Motor neuron (in vitro differentiated cells): ENCODE data around the gene RPA1. TPM values are rescaled to one million over a fixed set of nuclear protein-coding genes. Genes with fewer than 3 reads are reported as not detected.
"Not testable (repeated sequence)": the region's sequence is repeated elsewhere in the genome, so short reads cannot be mapped to it uniquely, and the experiment has no call there.

ENCODE experiments used
- ATAC-seq, 8 experiments: fragments of 200-7000 bp; cut with Tn5 transposase; replicated peaks in 6 of 8; 2 replicates each; pipeline ENCODE4 v1.8.0; 2021; ENCODE audit warnings: mild to moderate bottlenecking in 8 of 8, moderate library complexity in 8 of 8
- H3K27ac ChIP-seq, 2 donors: fragments of 250-450 bp; sonication (Bioruptor Pico); 2 replicates each; pipeline ENCODE4 v1.9.0; 2021; ENCODE audit warnings: antibody characterized with exemption in 2 of 2, mild to moderate bottlenecking in 2 of 2, moderate library complexity in 1 of 2
- H3K4me1 ChIP-seq, 2 donors: fragments of 250-450 bp; sonication (Bioruptor Pico); replicated peaks in 1 of 2; 2 replicates each; pipeline ENCODE4 v1.6.1; 2021; ENCODE audit warnings: antibody characterized with exemption in 2 of 2, mild to moderate bottlenecking in 2 of 2, moderate library complexity in 1 of 2
- H3K4me3 ChIP-seq, 5 donors: fragments of 250-450 bp; sonication (Bioruptor Pico); 2 replicates each; pipeline ENCODE4 v1.9.0; 2021; ENCODE audit warnings: antibody characterized with exemption in 5 of 5, mild to moderate bottlenecking in 5 of 5, moderate library complexity in 4 of 5
- WGBS, 10 experiments: fragments of 450-650 bp; shearing (Covaris generic); methylation state at CpG; one replicate each; pipeline ENCODE4 v1.0.0; 2022; 5-methylcytosine and 5-hydroxymethylcytosine counted together
- in situ Hi-C, 9 experiments: fragments of 400-800 bp; cut with MboI; loops; one replicate each; pipeline ENCODE4 v1.15.0; 2021; ENCODE audit warnings: low sequenced_read_pairs in 9 of 9, low pct_unique_long_range_greater_than_20kb in 2 of 9; ENCODE audit not compliant: unreplicated experiment in 9 of 9
- total RNA-seq, 8 experiments: library from RNA; unstranded; fragments of 300-600 nt; gene quantifications; 2 replicates each; pipeline versions ENCODE4 v1.2.3 to v1.2.4, GENCODE V29; 2022

Gene RPA1
- total RNA-seq, 8 experiments from 2014 or later: 7.9 to 52.8 (median 16.9) TPM

DNA sequence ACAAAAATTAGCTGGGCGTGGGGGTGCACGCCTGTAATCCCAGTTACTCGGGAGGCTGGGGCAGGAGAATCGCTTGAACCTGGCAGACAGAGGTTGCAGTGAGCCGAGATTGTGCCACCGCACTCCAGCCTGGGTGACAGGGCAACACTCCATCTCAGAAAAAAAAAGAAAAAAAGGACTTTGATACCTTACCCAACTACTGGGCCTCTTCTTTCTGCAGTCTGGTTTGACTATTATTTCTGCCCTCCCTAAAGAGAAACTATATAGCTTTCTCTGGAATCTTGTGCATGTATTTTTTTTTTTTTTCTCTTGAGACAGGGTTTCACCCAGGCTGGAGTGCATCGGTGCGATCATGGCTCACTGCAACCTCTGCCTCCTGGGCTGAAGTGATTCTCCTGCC is 32.0 kb upstream of the RPA1 start:
- peak overlapping the region; percentile 59 to 62 for H3K27ac ChIP-seq
- H3K4me1 ChIP-seq: peaks cover 3 to 16% of the 10 kb centered on the region in 2 donors
- ATAC-seq, H3K4me3 ChIP-seq, in situ Hi-C loops: not testable (repeated sequence)
- 94 to 100% (median 100%) methylated on average over 2 to 8 of the region's 8 CpGs; no CpG with 5 or more reads in 5 of the 10 experiments for WGBS, 10 experiments

DNA sequence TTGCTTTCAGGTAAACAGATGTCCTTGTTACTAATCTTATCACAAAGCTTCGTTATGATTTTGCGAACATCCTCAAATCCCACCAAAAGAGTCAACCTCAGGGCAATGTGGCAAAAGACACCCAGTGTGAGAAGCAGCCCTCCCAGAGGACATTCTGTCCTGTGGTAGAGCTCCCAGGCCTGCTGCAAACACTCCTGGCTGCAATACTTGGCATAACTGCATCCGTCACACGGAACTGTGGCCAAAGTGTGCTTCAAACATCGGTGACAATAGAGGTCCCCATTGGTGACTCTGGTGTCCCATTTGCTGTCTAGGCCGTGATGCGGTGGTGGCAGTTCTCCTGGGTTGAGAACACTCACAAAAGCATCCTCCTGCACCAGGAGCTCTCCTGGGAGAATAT is 29.6 kb upstream of the RPA1 start:
- WGBS, 10 experiments: 88 to 100% (median 100%) methylated on average over 1 to 7 of the region's 7 CpGs; no CpG with 5 or more reads in 1 of the 10 experiments
- in situ Hi-C loops: no loop called here
- H3K27ac ChIP-seq: no peak overlapping the region
- no peak for ATAC-seq
- peaks cover 3 to 16% of the 10 kb centered on the region in 2 donors for H3K4me1 ChIP-seq
- no peak overlapping the region for H3K4me3 ChIP-seq

GRCh38 chr17:1800712-1801111 is 29.1 kb upstream of the RPA1 start:
- in situ Hi-C loops: no loop called here
- peaks cover 3 to 16% of the 10 kb centered on the region in 2 donors for H3K4me1 ChIP-seq
- 51 to 89% (median 79%) methylated on average over 1 to 4 of the region's 4 CpGs; no CpG with 5 or more reads in 3 of the 10 experiments for WGBS, 10 experiments
- H3K4me3 ChIP-seq: no peak overlapping the region
- ATAC-seq: no peak
- no peak overlapping the region for H3K27ac ChIP-seq

- Histone ChIP-seq H3K27ac (no peak overlapping the region), H3K4me1 (peaks cover 2 to 3% of the 10 kb centered on the region in 2 donors), H3K4me3 (no peak overlapping the region)
- ATAC-seq: no peak
- in situ Hi-C loops: no loop called here
- WGBS, 10 experiments: 80 to 100% (median 100%) methylated on average over 1 of the region's 1 CpG; no CpG with 5 or more reads in 5 of the 10 experiments
These were observed 27.4 kb upstream of the RPA1 start for GRCh38 chr17:1802429-1802828.

- in situ Hi-C loops: no loop called here
- ATAC-seq: no peak
- 80 to 100% (median 95%) methylated on average over 1 to 6 of the region's 6 CpGs; no CpG with 5 or more reads in 3 of the 10 experiments for WGBS, 10 experiments
- Histone ChIP-seq H3K27ac (no peak overlapping the region), H3K4me3 (no peak overlapping the region), H3K4me1 (no peaks in the 10 kb centered on the region)
These were observed 26.5 kb upstream of the RPA1 start for GRCh38 chr17:1803280-1803679.

- no peaks in the 10 kb centered on the region for H3K4me1 ChIP-seq
- no peak overlapping the region for H3K27ac ChIP-seq
- ATAC-seq: peak in 1 of 8 experiments; percentile 79
- in situ Hi-C loops: no loop called here
- no peak overlapping the region for H3K4me3 ChIP-seq
- 66 to 100% (median 95%) methylated on average over 2 to 5 of the region's 6 CpGs for WGBS, 10 experiments
These were observed 21.9 kb upstream of the RPA1 start for GRCh38 chr17:1807890-1808289.

DNA sequence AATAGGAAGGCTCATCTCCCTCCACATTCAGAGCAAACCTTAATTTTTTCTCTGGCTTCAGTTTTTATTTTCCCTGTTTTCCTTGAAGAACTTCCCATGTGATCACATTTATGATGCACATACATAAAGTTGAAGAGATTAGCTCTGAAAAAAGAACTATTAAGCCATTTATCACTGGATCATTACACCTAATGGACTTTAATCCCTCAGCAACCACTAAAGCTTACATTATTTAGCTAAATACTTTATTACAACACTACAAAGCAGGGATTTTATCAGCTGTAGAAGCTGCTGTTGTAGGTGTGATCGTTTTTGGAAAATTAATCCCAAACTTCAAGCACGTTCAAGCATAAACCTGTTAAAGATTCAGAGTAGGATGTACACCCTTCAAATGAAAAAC is 21.2 kb upstream of the RPA1 start:
- in situ Hi-C loops: no loop called here
- Histone ChIP-seq H3K27ac (no peak overlapping the region), H3K4me1 (no peaks in the 10 kb centered on the region), H3K4me3 (no peak overlapping the region)
- no peak for ATAC-seq
- WGBS, 10 experiments: 46 to 100% (median 68%) methylated on average over 1 to 2 of the region's 2 CpGs; no CpG with 5 or more reads in 2 of the 10 experiments

DNA sequence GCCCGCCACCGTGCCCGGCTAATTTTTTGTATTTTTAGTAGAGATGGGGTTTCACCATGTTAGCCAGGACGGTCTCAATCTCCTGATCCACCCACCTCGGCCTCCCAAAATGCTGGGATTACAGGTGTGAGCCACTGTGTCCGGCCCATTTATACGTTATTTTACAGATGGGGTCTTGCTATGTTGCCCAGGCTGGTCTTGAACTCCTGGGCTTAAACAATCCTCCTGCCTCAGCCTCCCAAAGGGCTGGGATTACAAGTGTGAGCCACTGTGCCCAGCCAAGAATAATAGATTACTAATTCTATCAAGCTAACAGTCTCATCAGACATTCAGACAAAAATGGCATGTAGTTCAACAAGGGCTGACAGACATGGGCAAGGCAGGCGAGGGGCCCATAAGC is 20.0 kb upstream of the RPA1 start:
- H3K27ac ChIP-seq, in situ Hi-C loops, H3K4me3 ChIP-seq, H3K4me1 ChIP-seq, ATAC-seq: not testable (repeated sequence)
- 100% methylated on average over 1 to 4 of the region's 8 CpGs; no CpG with 5 or more reads in 6 of the 10 experiments for WGBS, 10 experiments

GRCh38 chr17:1810450-1811103 is 19.2 kb upstream of the RPA1 start:
- in situ Hi-C loops: no loop called here
- WGBS, 10 experiments: 58 to 100% (median 96%) methylated on average over 2 to 14 of the region's 20 CpGs; no CpG with 5 or more reads in 4 of the 10 experiments
- no peaks in the 10 kb centered on the region for H3K4me1 ChIP-seq

DNA sequence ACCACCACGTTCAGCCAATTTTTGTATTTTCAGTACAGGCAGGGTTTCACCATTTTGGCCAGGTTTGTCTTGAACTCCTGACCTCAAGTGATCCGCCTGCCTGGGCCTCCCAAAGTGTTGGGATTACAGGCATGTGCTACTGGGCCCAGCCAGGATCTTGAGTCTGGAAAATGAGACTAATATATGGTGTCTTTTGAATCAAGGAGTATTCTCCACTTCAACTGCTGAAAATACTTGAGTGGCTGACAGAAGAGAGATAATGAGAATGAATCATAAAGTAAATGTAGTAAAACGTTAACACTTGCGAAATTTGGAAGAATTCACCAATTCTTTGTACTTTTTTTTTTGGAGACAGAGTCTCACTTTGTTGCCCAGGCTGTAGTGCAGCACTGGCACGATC is 16.7 kb upstream of the RPA1 start:
- 62 to 100% (median 96%) methylated on average over 1 to 4 of the region's 5 CpGs; no CpG with 5 or more reads in 1 of the 10 experiments for WGBS, 10 experiments

More at GRCh38 chr17:1810450-1811103, 19.2 kb upstream of the RPA1 start:
- ATAC-seq: no peak
- Histone ChIP-seq H3K4me3 (no peak overlapping the region), H3K27ac (no peak overlapping the region)

DNA sequence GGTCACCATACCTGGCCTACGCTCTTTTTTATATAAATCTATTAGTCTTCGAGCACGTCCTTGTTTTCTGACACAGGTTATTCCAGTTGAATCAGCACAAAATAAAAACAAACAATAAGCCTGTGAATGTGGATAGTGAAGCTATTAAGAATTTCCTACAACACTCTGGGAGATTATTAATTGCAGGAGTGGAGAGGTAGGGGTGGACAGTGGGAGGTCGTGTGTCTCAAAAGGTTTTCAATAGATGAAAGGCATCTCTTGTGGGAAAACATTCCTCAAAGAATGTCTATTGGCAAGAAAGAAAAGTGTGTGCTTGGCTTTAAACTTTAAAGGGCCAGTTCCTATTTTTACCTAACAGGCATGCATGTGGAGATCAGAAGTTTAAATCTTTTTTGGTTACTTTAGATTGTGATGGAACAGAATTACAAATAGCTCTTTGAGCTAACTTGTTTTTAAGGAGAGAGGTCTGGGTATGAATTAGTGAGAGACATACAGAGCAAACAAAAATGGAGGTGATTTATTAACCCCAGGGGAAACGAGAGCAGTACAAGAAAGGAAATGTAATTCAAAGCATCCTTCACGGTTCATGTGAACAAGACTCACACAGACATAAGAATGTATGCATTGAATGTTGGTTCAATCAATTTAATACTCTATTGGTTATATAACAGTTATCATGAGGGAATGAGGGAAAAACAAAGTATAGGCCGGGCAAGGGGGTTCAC is 9.1 kb upstream of the RPA1 start:
- WGBS, 10 experiments: 0 to 84% (median 46%) methylated on average over 1 to 7 of the region's 7 CpGs
- in situ Hi-C loops: no loop called here

More for the DNA sequence above, 16.7 kb upstream of the RPA1 start:
- ATAC-seq: no peak
- Histone ChIP-seq H3K27ac (no peak overlapping the region), H3K4me3 (no peak overlapping the region), H3K4me1 (no peaks in the 10 kb centered on the region)
- in situ Hi-C loops: no loop called here

DNA sequence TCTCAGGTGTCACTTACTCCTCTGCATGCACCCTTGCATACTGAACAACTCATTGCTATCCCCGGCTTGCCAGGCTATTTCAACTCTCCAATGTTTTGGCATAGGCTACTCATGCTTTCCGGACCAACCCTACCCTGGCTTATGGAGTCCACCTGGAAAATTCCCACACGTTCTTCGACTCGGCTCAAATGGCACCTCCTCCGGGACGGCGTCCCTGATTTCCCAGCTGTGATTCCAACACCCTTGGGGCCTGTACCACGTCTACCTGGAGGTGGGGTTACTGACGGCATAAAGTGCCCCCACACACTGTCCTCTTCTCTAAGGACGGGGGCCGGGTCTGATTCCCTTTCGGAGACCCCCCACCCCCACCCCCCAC is 601 bp upstream of the RPA1 start:
- peak overlapping the region; percentile 16 to 51 for H3K27ac ChIP-seq
- peaks cover 7% of the 10 kb centered on the region in 2 donors for H3K4me1 ChIP-seq
- WGBS, 10 experiments: 0 to 10% (median 2%) methylated on average over 1 to 10 of the region's 13 CpGs; no CpG with 5 or more reads in 6 of the 10 experiments
- peak in 6 of 8 experiments; percentile 4 to 46 (median 28) for ATAC-seq
- H3K4me3 ChIP-seq: peak overlapping the region; percentile 64 to 90 (median 86)
- in situ Hi-C loops: no loop called here

More for the DNA sequence above, 9.1 kb upstream of the RPA1 start:
- Histone ChIP-seq H3K4me1 (peaks cover 3 to 6% of the 10 kb centered on the region in 2 donors), H3K27ac (no peak overlapping the region), H3K4me3 (no peak overlapping the region)
- ATAC-seq: peak in 4 of 8 experiments; percentile 27 to 61 (median 50)

- ATAC-seq: peak in 1 of 8 experiments; percentile 2
- in situ Hi-C loops: no loop called here
- Histone ChIP-seq H3K4me1 (peaks cover 7% of the 10 kb centered on the region in 2 donors), H3K4me3 (peak overlapping the region; percentile 64 to 90 (median 86)), H3K27ac (no peak overlapping the region)
- WGBS, 10 experiments: 0 to 8% (median 0%) methylated on average over 4 to 9 of the region's 11 CpGs; no CpG with 5 or more reads in 2 of the 10 experiments
These were observed 483 bp downstream of the RPA1 start for GRCh38 chr17:1830288-1830687.
